NCI-H2196 (cell line): Measurements from ENCODE around the gene EN2.
"Not testable (repeated sequence)": the region's sequence is repeated elsewhere in the genome, so short reads cannot be mapped to it uniquely, and the experiment has no call there.

ENCODE experiments used
- DNase-seq: peaks from one replicate; lab custom pipeline; 2025; ENCODE audit not compliant: unreplicated experiment; lab: John Stamatoyannopoulos, UW

Gene EN2

DNA sequence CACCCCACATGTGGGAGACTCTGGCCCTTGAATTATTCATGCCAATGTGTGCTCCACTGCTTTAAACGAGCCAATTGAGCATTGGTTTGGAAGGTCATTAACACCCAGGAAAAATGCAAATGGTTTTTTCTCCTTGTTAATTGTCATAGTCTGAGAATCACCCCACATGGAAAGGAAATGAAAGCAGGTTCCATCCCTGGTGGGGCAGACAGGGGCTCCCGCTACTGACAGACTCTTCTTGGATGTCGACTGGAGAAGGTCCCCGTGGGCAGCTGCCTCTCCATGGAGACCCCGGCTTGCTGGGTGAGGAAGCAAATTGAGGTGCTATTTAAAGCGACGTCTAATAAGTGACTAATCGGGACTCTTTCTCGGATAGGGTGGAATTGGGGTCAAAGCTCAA lies 32.0 kb upstream of the EN2 start:
- no peak for DNase-seq

DNA sequence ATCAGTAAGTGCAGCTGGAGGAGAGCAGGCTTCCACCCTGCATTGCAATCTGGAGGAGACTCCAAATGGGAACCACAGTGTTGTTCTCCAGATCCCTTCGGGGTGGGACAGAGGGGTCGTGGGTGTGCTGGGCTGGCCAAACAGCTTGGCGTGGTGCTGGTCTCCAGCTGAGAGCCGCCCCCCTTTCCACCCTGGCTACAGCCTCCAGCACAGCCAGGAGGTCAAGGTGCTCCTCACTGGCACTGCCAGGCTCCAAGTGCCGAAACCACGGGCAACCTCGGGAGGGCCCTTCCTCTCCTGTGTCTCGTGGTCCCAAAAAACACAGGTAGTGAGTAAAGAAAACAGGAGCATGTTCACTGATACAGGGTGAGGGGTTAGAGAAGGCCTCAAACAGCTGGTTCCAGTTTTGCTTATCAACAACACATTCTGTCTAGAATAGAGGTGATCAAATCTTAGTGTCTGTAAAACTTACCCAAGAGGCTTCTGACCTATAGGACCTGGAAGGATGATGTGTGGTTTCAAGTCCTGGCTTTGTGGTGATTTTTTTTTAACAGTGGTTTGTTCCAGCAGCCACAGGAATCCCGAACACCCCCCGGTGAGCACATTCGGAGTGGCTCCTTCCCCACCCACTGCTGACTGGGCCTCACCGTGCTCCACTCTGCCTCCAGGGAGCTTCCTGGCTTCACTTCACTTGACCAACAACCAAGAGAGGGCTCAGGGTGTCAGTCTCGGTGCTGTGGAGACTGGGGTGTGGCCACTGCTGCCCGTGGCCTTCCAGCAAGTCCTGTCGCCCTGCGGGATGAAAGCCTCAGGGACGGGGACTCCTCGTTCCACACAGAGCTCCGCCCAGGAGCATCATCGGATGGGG lies 31.2 kb upstream of the EN2 start:
- no peak for DNase-seq

DNA sequence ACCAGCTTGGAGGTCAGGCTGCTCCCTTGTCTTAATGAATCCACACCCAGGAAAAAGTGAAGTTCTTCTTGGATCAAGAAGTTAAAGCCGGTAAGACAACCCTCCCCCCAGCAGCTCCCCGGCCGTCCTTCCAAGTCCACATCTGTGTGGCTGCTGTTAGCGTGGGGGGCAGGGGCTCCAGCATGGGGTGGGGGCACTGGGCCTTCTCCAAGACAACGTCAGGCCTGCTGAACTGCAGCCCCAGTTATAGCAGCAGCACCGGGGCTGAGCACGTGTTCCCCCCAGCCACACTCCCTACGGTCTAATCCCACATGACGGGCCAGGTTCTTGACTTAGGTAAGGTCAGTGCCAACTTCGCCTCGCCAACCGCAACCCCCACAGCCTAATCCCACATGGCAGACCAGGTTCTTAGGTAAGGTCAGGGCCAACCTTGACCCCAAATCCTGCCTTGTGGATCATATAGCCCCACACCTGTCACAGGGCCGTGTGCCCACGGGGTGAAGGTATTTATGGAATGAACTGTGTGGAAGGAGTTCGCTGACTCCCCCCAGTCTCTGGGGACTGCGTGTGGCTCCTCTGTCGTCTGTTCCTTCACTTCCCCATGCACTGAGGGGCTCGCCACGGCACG lies 30.4 kb upstream of the EN2 start:
- DNase-seq = no peak

DNA sequence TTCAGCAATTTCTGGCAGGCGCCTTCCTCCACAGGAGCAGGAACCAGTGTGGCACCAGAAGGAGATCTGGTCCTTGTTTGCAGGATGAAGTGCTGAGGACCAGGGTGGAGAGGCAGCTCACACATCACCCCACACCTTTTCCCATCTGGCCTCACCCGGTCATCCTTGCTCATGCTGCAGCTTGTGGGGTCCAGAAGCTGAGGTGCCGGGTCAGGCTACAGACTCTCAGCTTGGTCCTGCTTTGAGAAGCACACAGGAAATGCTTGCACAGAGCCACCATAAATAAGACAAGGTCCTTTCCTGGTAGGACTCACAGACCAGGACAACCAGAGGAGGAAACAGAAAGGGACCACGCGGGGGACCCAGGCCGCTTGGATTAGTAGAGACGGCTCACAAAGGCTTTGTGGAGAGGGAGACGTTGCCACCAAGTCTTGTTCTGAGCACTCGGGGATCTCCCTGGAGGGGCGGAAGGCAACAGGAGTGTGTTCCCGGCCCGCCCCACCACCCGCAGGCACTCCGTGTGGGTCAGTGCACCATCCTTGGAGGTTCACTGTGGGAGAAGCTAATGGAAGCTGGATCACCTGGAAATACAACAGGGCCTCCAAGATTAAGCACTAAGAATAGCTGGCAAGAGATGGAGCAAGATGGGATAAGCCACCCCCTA lies 29.6 kb upstream of the EN2 start:
- DNase-seq = no peak

DNA sequence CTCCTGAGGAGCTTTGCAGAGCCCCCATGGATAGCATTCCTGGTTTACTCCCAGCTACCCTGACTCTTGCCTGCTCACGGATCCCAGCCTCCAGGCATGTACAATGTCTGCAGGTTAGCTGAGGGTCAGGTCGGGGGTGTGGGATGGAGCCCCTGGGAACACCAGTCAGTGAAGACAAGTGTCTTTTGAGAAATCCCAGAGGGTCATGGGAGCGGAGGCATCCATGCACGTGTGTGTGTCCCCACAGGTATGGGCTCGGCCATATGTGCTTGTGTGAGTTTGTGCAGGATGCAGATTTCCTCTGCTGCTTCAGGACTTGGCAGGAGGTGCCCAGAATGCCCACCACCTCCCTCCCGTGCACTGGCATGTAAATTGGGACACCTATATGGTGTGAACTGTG lies 28.3 kb upstream of the EN2 start:
- DNase-seq = no peak

DNA sequence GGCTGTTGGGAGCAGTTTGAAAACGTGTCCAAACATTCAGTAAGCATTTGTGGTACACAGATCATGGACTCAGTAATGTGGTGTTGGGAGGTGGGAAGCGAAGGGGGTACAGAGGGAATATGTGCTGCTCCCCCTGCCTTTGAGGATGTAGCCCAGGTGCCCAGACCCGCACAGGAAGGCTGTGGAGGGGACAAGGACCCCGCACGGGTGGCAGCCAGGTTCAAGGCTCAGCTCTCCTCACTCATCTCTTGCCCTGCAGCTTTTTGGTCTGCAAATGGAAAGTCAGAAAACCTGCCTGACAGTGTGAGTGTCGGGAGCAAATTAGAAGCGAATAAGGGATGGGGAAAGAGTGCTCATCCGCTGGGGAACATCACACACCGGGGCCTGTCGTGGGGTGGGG lies 27.3 kb upstream of the EN2 start:
- DNase-seq = no peak

DNA sequence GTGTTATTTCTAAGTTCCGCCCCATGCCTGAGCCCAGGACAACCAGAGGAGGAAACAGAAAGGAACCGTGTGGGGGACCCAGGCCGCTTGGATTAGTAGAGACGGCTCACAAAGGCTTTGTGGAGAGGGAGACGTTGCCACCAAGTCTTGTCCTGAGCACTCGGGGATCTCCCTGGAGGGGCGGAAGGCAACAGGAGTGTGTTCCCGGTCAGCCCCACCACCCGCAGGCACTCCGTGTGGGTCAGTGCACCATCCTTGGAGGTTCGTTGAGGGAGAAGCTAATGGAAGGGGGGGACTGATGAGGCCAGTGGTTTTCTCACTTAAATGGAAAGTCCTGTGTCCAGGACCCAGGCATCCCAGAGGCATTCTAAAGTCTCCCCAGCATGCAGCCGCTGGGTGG lies 26.7 kb upstream of the EN2 start:
- DNase-seq = no peak

DNA sequence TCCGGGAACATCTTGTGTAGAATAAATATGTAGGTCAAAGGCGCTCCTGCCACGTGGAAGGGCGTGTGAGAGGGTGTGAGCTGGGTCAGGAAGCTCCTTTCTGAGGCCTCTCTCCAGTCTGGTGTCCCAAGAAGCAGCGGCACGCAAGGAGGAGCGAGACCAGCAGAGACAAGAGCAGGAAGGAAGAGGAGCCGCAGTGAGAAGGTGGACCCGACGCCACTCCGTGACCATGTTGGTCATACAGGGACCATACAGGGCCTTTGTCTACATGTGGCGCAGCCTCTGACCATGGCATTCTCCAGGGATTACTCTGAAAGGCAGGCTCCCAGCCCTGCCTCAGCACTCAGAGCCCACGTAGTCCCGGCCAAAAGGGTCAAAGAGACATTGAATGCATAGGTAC lies 26.2 kb upstream of the EN2 start:
- no peak for DNase-seq

DNA sequence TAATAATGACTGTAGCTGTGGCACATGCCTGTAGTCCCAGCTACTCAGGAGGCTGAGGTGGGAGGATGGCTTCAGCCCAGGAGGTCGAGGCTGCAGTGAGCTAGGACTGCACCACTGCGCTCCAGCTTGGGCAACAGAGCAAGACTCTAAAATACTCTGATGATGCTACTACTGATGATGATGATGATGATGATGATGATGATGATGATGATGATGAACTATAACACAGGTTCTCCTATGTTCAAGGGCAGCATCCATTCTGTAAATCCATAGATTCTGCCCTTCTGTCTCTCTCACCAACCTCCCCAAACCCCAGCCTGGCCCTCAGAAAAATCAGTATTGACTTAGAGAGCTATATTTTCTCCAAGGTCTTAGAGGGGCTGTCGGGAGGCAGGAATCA lies 22.8 kb upstream of the EN2 start:
- no peak for DNase-seq

DNA sequence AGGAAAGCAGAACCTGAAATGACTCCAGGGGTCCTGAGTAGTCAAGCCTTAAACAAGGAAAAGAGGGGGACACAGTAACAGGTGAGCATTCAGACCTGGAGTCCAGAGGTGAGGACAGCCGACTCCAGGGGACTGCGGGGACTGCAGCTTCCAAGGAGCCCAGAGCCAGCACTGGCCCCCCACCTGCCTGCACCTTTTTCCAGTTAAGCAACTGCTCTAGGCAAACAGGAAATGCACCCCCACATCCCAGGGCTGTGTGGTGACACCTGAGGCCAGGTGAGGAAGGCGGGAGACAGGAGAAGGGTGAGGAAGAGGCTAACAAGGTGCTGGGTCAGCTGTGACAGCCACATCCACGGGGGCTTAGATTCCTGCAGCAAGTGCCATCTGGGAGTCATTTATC lies 20.1 kb upstream of the EN2 start:
- no peak for DNase-seq

DNA sequence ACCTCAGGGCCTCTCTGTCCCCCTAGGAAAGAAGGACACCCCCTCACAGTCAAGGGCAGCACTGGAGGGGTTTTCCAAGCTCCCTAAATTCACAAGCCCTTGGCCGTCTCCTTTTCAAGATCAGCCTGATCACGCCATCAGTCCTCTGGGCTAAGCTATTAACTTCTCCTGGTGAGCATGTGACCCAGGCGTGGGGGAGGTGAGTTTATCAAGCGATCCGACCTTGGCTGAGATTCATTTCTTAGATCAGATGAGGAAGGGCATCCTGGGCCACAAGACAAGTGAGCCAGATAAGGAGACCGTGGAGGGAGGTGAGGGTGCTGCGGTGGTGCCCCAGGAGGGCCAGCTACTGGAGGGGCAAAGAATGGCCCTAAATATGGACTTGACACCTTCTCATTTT lies 19.2 kb upstream of the EN2 start:
- DNase-seq = no peak

DNA sequence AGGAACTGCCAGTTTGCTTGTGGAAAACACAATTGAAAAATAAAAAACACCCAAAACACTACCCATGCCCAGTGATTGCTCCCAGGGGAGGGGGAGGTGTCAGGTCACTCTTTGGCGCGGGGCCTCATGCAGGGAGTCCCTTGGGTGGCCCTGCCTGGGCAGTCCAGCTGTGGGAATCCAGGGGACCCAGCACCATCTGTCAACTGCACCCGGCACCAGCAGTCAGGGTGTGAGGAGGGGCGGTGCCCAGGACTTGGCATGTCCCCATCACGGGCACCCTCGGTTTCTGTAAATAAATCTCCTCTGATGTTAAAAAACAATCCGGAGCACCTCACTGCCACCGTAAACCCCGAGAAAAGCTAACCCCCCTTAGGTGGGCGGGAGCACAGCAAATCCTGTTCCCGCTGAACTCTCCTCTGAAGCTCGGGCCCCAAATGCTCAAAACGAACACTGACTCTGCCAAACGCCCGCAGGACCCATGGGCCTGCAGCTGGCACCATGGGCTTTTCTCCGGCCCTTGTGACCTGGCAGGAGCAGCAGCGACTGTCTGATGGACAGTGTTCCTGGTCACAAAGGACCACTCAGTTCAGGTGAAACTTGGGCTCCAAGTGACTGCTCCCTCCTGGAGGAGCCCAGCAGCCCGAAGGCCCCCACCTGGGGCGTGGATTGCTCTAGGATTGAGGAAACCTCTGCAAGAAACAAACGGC lies 18.5 kb upstream of the EN2 start:
- DNase-seq = no peak

DNA sequence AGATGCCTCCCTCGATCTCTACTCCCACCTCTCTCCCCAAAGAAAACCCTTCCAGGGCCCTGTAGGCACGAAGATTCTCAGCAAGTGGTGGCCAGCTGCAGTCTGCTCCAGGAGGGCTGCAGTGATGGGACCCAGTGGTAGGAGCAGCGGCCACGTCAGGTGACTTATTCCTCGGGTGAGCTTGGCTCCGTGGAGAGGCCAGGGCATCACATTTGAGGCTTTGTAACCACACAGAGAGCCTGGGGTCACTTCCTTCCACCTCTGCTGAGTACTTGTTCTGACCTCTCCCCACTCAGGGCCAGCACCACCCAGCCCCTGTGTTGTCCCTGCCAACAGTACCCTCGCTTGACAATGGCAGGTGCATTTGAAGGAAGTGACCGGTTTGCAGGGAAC lies 17.9 kb upstream of the EN2 start:
- no peak for DNase-seq

DNA sequence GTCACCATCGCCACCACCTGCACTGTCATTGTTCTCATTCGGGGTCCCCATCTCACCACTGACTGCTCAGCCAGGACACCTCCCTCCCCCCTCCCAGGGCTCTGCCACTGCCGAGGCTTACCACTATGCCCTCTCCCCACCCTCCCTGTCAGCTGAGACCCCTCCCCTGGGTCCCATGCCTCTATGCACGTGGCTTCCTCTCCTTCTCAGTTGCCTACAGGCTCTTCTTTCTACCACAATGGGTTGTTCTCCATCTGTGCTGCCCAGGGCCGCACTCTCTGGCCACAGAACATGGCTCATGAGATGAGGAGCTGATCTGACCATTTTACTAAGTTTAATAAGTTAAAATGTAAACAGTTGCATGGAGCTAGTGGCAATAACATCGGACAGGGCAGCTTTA lies 16.1 kb upstream of the EN2 start:
- no peak for DNase-seq

DNA sequence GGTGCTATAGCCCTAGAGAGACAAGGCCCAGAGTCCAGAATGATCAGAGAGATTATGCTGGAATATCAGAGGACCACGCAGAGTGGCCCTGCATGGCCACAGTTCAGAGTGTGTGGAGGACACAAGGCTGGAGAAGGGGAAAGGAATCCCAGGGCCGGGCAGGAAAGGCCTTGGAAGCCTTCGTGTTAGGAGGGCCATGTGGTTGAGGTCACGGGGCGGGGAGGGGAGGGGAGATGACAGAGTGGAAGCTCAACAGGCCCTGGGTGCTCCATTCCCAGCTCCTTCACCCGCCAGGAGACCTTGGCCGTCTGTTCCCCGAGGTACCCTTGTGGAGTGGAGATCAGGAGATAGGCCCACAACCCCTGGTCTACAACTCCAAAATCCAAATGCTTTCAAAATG lies 13.2 kb upstream of the EN2 start:
- no peak for DNase-seq

DNA sequence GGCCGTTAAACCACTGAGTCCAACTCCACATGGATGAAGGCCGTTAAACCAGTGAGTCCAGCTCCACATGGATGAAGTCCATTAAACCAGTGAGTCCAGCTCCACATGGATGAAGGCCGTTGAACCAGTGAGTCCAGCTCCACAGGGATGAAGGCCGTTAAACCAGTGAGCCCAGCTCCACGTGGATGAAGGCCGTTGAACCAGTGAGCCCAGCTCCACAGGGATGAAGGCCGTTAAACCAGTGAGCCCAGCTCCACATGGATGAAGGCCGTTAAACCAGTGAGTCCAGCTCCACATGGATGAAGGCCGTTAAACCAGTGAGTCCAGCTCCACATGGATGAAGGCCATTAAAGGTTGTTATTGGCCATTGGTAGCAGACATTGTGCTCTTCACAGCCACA lies 12.3 kb upstream of the EN2 start:
- not testable (repeated sequence) for DNase-seq

DNA sequence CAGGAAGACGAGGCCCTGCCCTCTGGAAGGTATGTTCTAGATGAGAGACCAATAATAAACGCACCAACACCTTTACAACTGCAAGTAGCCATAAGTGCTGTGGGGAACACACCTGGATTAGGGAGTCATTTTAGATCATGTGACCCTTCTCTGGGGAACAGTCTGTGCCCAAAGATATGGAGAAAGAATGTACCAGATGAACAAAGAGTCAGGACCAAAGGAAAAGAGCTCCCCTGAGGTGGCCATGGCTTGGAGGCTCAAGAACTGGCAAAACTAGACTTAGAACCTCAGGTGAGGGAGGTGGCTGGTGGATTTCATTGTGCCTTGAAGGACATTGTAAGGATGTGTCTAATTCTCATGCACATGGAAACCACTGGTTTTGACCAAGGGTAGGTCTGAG lies 10.3 kb upstream of the EN2 start:
- no peak for DNase-seq

DNA sequence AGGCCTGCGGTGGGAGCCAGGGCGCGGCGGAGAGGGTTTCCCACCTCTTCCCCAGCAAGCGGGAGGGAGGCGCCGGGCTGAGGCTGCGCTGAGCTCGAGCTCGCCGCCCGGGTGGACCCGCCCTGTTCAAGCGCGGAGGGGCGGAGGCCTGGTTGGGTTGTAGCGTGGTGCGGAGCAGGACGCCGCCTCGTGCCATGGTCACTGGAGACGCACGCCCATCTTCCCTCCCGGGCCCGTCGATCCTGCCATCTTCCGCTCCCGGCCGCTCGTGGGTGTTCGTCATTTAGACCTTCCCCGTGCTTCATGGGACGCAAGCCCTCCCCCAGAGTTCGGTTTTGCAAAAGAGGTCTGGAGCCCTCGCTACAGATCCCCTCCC lies 9.3 kb upstream of the EN2 start:
- DNase-seq = no peak

DNA sequence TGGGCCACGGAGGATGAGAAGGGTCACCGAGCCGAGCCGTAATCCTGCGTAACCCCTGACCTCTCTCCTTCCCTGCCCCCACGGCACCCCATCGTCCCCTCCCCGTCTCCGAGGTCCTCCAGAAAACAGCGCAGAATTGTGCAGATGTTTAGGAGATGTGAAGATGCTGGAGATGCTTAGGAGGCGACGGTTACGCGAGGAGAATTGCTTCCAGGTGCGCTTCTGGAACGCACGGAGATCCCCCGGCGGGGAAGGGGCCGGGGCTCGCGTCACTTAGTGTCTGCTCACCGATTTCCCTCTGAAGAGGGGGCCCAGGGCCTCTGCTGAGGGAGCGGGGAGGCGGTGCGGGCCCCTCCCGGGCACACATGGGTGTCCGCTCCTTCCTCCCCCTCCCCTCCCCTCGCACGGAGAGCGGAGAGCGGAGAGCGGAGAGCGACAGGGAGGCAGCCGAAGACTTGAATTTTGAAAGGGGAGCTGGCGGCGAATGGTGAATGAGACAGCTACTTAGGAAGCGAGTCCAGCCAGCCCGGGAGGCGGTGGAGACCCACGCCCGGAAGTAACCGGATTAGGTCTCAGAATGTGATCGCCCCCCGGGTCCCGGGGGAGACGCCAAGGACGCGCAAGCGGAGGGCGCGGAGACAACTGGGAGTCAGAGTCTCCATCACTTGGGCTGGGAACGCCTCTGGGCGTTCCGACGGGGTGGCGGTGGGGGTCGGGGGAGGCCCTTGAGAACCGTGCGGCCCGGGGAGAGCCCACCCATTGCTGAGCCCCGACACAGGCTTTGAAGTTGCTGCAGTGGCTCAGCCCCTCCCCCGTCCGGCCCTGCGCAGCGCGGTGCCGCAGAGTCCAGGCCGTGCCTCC lies 8.7 kb upstream of the EN2 start:
- no peak for DNase-seq

DNA sequence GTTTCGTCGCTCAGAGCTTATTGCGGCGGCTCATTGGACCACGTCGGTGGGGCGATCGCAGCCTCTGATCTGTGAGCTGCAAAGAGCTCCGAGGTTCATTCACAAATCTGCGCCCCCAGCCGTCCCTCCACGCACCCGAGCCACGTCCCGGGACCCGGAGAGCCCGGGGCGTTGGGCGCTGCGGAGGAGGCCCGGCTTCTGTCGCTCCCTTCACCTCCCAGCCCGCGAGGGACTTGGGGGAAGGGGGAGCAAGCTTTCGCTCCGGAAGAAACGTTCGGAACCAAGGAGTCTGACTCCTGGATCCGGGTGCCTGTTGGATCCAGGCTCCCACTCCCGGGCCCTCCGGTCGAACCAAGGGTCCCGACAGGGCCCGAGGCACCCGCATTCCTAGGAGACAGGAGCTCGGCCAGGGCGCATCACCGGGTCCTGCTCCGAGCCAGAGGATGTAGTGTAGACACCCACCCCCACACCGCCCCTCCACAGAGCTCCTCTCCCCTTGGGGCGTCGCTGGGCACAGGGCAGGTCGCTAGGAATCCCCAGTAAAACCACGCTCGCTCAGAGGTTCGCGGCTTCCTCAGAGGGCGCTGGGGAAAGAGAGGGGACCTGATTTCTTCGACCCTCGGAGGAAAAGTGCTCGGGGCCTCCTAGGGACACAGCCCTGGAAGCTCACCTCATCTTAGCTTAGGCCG lies 7.9 kb upstream of the EN2 start:
- no peak for DNase-seq
